GM18508 (cell line): ENCODE measurements around the gene APMAP.

ENCODE experiments used
- ATAC-seq: cut with Tn5 transposase; IDR thresholded peaks from one replicate; pipeline ENCODE4 v1.9.1; 2021; ENCODE audit warnings: moderate number of reproducible peaks; ENCODE audit not compliant: insufficient read depth, unreplicated experiment

The APMAP gene

GRCh38 chr20:24970030-24970553 lies 22.5 kb downstream of the APMAP start:
- no peak for ATAC-seq

- ATAC-seq, result no peak
Measured at GRCh38 chr20:24969186-24970029, 23.1 kb downstream of the APMAP start.

- ATAC-seq, result no peak
Measured at GRCh38 chr20:24968278-24968800, 24.2 kb downstream of the APMAP start.

- no peak for ATAC-seq
Measured at GRCh38 chr20:24966317-24967012, 26.1 kb downstream of the APMAP start.

- no peak for ATAC-seq
Measured at GRCh38 chr20:24965065-24965919, 27.3 kb downstream of the APMAP start.

- no peak for ATAC-seq
Measured at GRCh38 chr20:24964506-24964840, 28.1 kb downstream of the APMAP start.

GRCh38 chr20:24963672-24964505 lies 28.7 kb downstream of the APMAP start:
- no peak for ATAC-seq

GRCh38 chr20:24962510-24962909 lies 30.0 kb downstream of the APMAP start:
- ATAC-seq, result no peak

- no peak for ATAC-seq
Measured at GRCh38 chr20:24962182-24962492, 30.4 kb downstream of the APMAP start.

- ATAC-seq, result no peak
Measured at GRCh38 chr20:24961384-24962181, 31.0 kb downstream of the APMAP start.

GRCh38 chr20:24960861-24961260 lies 31.7 kb downstream of the APMAP start:
- no peak for ATAC-seq

- ATAC-seq, result no peak
Measured at GRCh38 chr20:24960302-24960801, 32.2 kb downstream of the APMAP start.

- ATAC-seq, result no peak
Measured at GRCh38 chr20:24959591-24960301, 32.8 kb downstream of the APMAP start.

- no peak for ATAC-seq
Measured at GRCh38 chr20:24958506-24959385, 33.8 kb downstream of the APMAP start.

- ATAC-seq, result no peak
Measured at GRCh38 chr20:24957326-24958016, 35.1 kb downstream of the APMAP start.

- ATAC-seq, result no peak
Measured at GRCh38 chr20:24956001-24956841, 36.3 kb downstream of the APMAP start.
